NCI-H1417 (cell line): ENCODE data around the gene CD300LB.
"Not testable (repeated sequence)": the region's sequence is repeated elsewhere in the genome, so short reads cannot be mapped to it uniquely, and the experiment has no call there.

Experiments used
- DNase-seq, 3 experiments: peaks; one replicate each; lab custom pipeline; 2025; lab: John Stamatoyannopoulos, UW

Gene CD300LB

GRCh38 chr17:74493331-74493833 lies 37.9 kb downstream of the CD300LB start:
- peak; percentile 58 to 73 (median 66) for DNase-seq

GRCh38 chr17:74491626-74492025 lies 39.6 kb downstream of the CD300LB start:
- DNase-seq: no peak

- DNase-seq: no peak
Observed at GRCh38 chr17:74490716-74491115, 40.6 kb downstream of the CD300LB start.

GRCh38 chr17:74488276-74488675 lies 43.0 kb downstream of the CD300LB start:
- DNase-seq: not testable (repeated sequence)

- no peak for DNase-seq
Observed at GRCh38 chr17:74485841-74486240, 45.4 kb downstream of the CD300LB start.

GRCh38 chr17:74485022-74485743 lies 46.1 kb downstream of the CD300LB start:
- DNase-seq: no peak

GRCh38 chr17:74484066-74484465 lies 47.2 kb downstream of the CD300LB start:
- no peak for DNase-seq

- no peak for DNase-seq
Observed at GRCh38 chr17:74481621-74482020, 49.7 kb downstream of the CD300LB start.

GRCh38 chr17:74480290-74480689 lies 51.0 kb downstream of the CD300LB start:
- no peak for DNase-seq

- no peak for DNase-seq
Observed at GRCh38 chr17:74478420-74479100, 52.7 kb downstream of the CD300LB start.

GRCh38 chr17:74477411-74477810 lies 53.9 kb downstream of the CD300LB start:
- no peak for DNase-seq

GRCh38 chr17:74475189-74475588 lies 56.1 kb downstream of the CD300LB start:
- DNase-seq: no peak

- DNase-seq: peak in 1 of 3 experiments; percentile 3
Observed at GRCh38 chr17:74474043-74474792, 57.1 kb downstream of the CD300LB start.

- no peak for DNase-seq
Observed at GRCh38 chr17:74473294-74473693, 58.0 kb downstream of the CD300LB start.

- no peak for DNase-seq
Observed at GRCh38 chr17:74472890-74473289, 58.4 kb downstream of the CD300LB start.

- DNase-seq: no peak
Observed at GRCh38 chr17:74471341-74471740, 59.9 kb downstream of the CD300LB start.
